Epithelial cell of esophagus (primary cell): ENCODE measurements around the gene ATOH7.
"Not testable (repeated sequence)": the region's sequence is repeated elsewhere in the genome, so short reads cannot be mapped to it uniquely, and the experiment has no call there.

Experiments
- DNase-seq: peaks from one replicate; pipeline ENCODE4 v3.0.0; 2010; ENCODE audit warnings: low read depth
- H3K4me3 ChIP-seq: 2 replicates; pipeline ENCODE4 v1.5.1; 2011; ENCODE audit warnings: mild to moderate bottlenecking, low read length, control low read depth
- CTCF ChIP-seq: IDR thresholded peaks from 2 replicates; pipeline ENCODE4 v1.5.1; 2011; ENCODE audit warnings: low read depth, mild to moderate bottlenecking, low read length, control low read depth, inconsistent platforms; ENCODE audit not compliant: insufficient read depth; ENCODE audit errors: missing control alignments

Gene ATOH7

GRCh38 chr10:68231817-68232251, at the start of gene ATOH7:
ATOH7 (minus strand) TSS chr10:68232113; CDS start chr10:68231677, 436 bp downstream.
- peak within 1 kb of the TSS; percentile 67 for H3K4me3 ChIP-seq
- TF ChIP-seq CTCF = no peak
- DNase-seq = no peak

- no peak for DNase-seq
- TF ChIP-seq CTCF = no peak
- H3K4me3 ChIP-seq = no peak overlapping the region
Observed at GRCh38 chr10:68280758-68281157, 48.8 kb upstream of the ATOH7 start.

GRCh38 chr10:68278906-68279753, 47.2 kb upstream of the ATOH7 start:
- DNase-seq, H3K4me3 ChIP-seq: not testable (repeated sequence)

- not testable (repeated sequence) for DNase-seq, H3K4me3 ChIP-seq
Observed at GRCh38 chr10:68277814-68278213, 45.9 kb upstream of the ATOH7 start.

- TF ChIP-seq CTCF = no peak
- no peak overlapping the region for H3K4me3 ChIP-seq
- no peak for DNase-seq
Observed at GRCh38 chr10:68276224-68276623, 44.3 kb upstream of the ATOH7 start.

- H3K4me3 ChIP-seq = no peak overlapping the region
- DNase-seq = no peak
- TF ChIP-seq CTCF = no peak
Observed at GRCh38 chr10:68275600-68276126, 43.8 kb upstream of the ATOH7 start.

GRCh38 chr10:68272833-68273232, 40.9 kb upstream of the ATOH7 start:
- TF ChIP-seq CTCF = no peak
- no peak for DNase-seq
- no peak overlapping the region for H3K4me3 ChIP-seq
